ENCODE results near the gene PROX2. TPM values are rescaled to one million over a fixed set of nuclear protein-coding genes. Genes with fewer than 3 reads are reported as not detected.

The PROX2 gene
- total RNA-seq, 1 donor from 2014 or later, result not detected

DNA sequence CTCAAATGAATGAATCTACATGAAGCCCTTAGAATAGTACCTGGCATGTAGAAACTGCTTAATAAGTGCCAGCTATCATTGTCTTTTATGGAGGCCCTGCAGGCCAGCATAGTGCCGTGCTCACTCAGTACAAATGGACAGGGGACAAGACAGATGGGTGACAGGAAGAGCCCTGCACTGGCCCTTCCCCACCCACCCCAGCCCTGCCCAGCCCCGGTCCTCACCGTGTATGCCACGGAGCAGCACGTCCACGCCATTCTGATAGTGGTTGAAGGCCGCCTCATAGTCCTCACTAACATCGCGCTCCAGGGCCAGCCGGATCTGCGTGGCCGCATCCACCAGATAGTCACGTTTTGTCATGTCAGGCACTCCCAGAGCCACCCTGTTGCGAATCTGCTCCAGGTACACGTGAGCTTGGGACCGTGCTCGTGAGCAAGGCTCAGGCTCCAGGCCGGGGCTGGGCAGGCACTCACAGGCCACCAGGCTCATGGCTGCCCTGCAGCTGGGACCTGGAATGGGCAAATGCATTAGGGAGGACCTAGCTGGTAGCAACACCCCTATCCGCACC is 45.2 kb upstream of the PROX2 start:
- TF ChIP-seq, protein P1, sequence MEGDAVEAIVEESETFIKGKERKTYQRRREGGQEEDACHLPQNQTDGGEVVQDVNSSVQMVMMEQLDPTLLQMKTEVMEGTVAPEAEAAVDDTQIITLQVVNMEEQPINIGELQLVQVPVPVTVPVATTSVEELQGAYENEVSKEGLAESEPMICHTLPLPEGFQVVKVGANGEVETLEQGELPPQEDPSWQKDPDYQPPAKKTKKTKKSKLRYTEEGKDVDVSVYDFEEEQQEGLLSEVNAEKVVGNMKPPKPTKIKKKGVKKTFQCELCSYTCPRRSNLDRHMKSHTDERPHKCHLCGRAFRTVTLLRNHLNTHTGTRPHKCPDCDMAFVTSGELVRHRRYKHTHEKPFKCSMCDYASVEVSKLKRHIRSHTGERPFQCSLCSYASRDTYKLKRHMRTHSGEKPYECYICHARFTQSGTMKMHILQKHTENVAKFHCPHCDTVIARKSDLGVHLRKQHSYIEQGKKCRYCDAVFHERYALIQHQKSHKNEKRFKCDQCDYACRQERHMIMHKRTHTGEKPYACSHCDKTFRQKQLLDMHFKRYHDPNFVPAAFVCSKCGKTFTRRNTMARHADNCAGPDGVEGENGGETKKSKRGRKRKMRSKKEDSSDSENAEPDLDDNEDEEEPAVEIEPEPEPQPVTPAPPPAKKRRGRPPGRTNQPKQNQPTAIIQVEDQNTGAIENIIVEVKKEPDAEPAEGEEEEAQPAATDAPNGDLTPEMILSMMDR (IDR thresholded peaks at IDR 0.05; ENCODE audit: insufficient read depth, low read length, severe bottlenecking), result no peak
- Histone ChIP-seq H3K4me3 (ENCODE audit: low read depth, low read length) (no peak overlapping the region), H3K36me3 (ENCODE audit: control insufficient read depth, insufficient read depth, low read length) (no peaks in the 10 kb centered on the region), H3K27me3 (ENCODE audit: control insufficient read depth, insufficient read depth, low read length) (no peaks in the 10 kb centered on the region)
- FAIRE-seq (no peak), DNase-seq (ENCODE audit: low read depth) (no peak)

GRCh38 chr14:74920281-74920680 is 44.3 kb upstream of the PROX2 start:
- no peak for FAIRE-seq
- DNase-seq (ENCODE audit: low read depth), result no peak
- Histone ChIP-seq H3K36me3 (ENCODE audit: control insufficient read depth, insufficient read depth, low read length) (no peaks in the 10 kb centered on the region), H3K4me3 (ENCODE audit: low read depth, low read length) (no peak overlapping the region), H3K27me3 (ENCODE audit: control insufficient read depth, insufficient read depth, low read length) (no peaks in the 10 kb centered on the region)
- TF ChIP-seq, protein P1 (IDR thresholded peaks at IDR 0.05; ENCODE audit: insufficient read depth, low read length, severe bottlenecking), result no peak

DNA sequence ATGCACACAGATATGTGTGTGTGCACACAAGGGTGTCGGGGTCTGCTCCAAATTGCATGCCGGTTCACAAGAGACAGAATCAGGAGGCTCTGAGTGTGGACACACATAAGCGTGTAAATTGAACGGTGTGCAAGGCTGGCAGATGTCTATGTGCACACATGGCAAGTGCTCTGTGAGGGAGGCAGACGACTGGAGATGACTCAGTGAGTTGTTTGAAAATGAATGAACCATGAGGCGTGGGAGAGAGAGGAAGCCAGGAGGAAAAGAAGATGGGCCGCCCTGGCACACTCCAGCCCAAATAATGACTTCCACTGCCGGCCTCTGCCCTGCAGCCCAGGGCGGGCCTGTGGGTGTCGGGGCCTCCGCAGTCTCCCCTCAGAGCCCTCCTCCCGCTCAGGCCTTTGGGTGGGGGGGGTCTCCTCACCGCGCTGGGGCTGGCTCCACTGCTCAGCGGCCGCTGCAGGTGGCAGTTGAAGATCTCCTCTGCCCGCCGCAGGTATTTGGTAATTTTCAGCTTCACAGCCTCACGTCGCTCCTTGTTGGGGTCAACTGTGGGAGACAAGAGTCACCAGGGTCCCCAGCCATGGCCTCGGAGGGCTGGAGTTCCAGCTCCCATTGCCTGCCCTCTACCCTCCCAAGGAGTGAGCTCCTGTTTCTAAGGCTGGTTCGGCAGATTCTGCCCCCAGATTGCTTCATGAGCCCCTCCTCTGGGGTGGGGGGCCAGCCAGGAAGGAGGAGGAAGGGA is 43.6 kb upstream of the PROX2 start:
- peak; percentile 72 for FAIRE-seq
- peak; percentile 52 for DNase-seq (ENCODE audit: low read depth)
- Histone ChIP-seq H3K36me3 (ENCODE audit: control insufficient read depth, insufficient read depth, low read length) (no peaks in the 10 kb centered on the region), H3K27me3 (ENCODE audit: control insufficient read depth, insufficient read depth, low read length) (no peaks in the 10 kb centered on the region), H3K4me3 (ENCODE audit: low read depth, low read length) (no peak overlapping the region)
- TF ChIP-seq, protein P1 (IDR thresholded peaks at IDR 0.05; ENCODE audit: insufficient read depth, low read length, severe bottlenecking), result no peak

DNA sequence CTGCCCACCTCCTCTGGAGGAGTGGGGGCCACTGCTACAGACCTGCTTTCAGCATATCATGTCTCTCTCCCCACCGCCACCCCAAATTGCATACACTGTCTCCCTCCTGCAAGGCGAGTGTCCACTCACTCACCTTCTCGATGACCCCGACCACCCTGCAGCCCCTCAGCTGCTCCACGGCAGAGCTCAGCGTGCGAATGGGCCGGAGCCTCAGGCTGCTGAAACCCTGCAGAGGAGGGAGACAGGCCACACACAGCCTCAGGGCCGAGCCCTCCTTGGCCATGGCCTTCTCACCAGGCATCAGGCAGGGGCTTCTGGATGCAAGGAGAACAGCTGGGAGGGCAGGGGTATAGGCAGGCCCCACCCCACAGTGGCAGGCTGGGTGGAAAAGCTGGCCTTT is 42.4 kb upstream of the PROX2 start:
- FAIRE-seq, result no peak
- Histone ChIP-seq H3K27me3 (ENCODE audit: control insufficient read depth, insufficient read depth, low read length) (no peaks in the 10 kb centered on the region), H3K36me3 (ENCODE audit: control insufficient read depth, insufficient read depth, low read length) (no peaks in the 10 kb centered on the region), H3K4me3 (ENCODE audit: low read depth, low read length) (no peak overlapping the region)
- TF ChIP-seq, protein P1 (IDR thresholded peaks at IDR 0.05; ENCODE audit: insufficient read depth, low read length, severe bottlenecking), result no peak
- DNase-seq (ENCODE audit: low read depth), result no peak

- DNase-seq (ENCODE audit: low read depth), result peak; percentile 11
- TF ChIP-seq, protein P1 (IDR thresholded peaks at IDR 0.05; ENCODE audit: insufficient read depth, low read length, severe bottlenecking), result no peak
- no peak overlapping the region for H3K4me3 ChIP-seq (ENCODE audit: low read depth, low read length)
- FAIRE-seq, result no peak
- no peaks in the 10 kb centered on the region for H3K27me3 ChIP-seq (ENCODE audit: control insufficient read depth, insufficient read depth, low read length)
- H3K36me3 ChIP-seq (ENCODE audit: control insufficient read depth, insufficient read depth, low read length), result no peaks in the 10 kb centered on the region
These were observed 41.7 kb upstream of the PROX2 start for GRCh38 chr14:74917646-74918081.

All from bronchial epithelial cell (primary cell).